Fibroblast of skin of back (primary cell): ENCODE measurements around the gene HMG20B. TPM values are rescaled to one million over a fixed set of nuclear protein-coding genes. Genes with fewer than 3 reads are reported as not detected.
"Not testable (repeated sequence)": the region's sequence is repeated elsewhere in the genome, so short reads cannot be mapped to it uniquely, and the experiment has no call there.

Source experiments
- DNase-seq: peaks from one replicate; pipeline ENCODE4 v3.0.0-alpha.2; 2013
- polyA plus RNA-seq, 2 experiments: library from polyadenylated mRNA; unstranded; fragments of 120-200 nt; gene quantifications; one replicate each; pipeline ENCODE4 v1.2.1, GENCODE V29; 2013; ENCODE audit not compliant: insufficient read length in 2 of 2

HMG20B gene
- 109 TPM for polyA plus RNA-seq (2013, experiment 1 of 2; ENCODE audit: insufficient read length)
- 64.4 TPM for polyA plus RNA-seq (2013, experiment 2 of 2; ENCODE audit: insufficient read length)

DNA sequence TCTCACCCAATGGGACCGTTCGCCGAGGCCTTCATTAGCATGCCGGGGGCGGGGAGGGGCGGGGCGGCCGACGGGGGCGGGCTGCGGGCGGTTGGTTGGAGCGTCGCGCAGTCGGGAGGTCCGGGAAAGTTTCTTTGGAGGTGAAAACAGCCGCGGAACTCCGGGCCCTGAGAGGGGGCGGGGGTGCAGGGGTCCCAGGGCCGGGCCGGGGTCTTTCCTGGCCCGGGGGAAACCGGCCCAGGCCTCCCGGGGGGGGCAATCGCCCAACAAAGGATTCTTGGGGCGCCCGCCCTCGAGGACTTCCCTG is at the start of gene HMG20B:
HMG20B (plus strand) TSS at position 90 of the 307 bp plus-strand sequence. CDS start 366 bp downstream, outside the sequence.
- no peak for DNase-seq

DNA sequence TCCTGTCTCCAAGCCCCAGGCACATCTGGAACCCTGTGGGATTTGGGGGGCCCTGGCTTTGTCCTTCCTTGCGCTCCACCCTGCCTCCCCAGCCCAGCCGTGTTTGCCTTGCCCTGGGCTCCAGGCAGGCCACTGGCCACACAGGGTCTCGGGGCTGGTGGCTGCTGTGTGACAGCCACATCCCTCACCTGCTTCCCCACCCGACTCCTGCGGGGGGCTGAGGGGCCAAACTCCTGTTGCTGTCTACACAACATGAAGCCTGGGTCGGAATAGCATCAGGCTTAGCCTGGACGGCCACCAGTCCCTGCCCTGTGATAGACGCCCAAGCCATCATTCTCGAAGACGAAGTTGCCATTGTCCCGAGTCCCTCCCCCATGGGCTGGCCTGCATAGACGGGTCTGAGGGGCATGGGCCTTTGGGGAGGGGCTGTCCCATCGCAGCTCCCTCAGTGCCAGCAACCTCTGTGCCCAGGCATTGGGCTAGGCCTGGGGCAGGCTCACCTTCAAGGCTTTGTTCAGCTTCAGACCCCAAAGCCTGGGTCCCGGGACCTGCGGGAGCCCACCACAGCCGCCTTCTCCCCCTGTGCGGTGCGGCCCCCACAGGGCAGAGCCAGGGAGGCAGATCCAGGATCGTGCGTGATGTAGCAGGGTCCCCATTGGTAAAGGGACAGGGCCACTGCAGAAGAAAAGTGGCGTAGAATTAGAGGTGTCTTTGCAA is 49.2 kb upstream of the HMG20B start:
- no peak for DNase-seq

DNA sequence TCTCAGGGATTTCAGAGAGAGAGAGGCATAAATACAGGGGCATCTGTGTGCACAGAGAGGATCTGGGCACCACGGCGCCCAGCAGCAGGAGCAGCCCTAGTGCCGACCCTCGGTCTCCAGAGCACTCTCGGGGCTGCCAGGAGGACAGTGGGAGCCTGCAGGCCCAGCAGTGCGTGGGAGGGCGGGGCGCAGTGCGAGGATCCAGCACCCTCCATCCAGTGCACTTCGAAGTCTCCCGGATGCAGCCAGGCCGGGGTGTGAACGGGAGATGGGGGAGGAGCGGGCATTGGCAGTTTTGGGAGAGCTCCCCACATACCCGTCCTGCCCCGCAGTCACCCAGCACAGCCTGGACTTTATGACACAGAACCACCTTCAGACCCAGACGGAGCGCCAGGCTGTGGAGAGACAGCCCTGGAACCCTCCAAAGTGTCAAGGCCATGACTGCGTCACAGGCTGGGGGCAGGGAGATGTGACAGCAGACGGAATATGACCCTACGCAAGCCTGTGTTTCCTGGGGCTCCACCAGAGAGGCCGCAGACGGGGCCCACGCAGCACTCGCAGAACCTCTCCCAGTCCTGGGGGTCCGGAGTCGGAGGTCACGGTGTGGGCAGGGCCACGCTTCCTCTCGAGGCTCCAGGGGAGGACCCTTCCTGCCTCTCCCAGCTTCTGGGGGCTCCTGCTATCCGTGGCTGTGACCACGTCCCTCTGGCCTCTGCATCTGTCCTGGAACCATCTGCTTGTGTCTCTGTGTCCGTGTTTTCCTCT is 48.5 kb upstream of the HMG20B start:
- DNase-seq: no peak

DNA sequence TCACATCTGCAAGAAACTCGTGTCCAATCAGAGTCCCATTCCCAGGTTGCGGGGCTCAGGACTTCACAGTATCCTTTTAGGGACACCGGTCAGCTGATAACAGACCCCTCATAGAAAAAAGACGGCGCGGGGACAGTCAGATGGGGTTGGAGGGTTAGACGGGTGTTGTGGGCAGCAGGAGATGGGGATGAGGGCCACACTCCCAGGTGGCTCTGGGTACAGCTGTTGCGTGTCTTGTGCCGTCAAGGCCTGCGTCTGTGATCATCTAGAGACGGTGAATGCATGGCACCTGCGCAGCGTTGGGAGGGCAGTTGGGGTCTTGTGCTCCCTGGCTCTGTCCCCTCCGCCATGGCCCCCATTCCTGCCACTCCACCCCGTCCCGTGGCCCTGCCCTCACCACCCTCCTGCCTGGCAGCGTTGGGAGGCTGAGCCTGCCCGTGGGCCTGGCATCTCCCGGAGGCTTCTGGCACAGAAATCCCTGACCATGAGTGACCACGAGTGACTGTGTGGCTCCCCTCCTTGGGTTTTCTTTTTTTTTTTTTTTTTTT is 47.8 kb upstream of the HMG20B start:
- DNase-seq: no peak

DNA sequence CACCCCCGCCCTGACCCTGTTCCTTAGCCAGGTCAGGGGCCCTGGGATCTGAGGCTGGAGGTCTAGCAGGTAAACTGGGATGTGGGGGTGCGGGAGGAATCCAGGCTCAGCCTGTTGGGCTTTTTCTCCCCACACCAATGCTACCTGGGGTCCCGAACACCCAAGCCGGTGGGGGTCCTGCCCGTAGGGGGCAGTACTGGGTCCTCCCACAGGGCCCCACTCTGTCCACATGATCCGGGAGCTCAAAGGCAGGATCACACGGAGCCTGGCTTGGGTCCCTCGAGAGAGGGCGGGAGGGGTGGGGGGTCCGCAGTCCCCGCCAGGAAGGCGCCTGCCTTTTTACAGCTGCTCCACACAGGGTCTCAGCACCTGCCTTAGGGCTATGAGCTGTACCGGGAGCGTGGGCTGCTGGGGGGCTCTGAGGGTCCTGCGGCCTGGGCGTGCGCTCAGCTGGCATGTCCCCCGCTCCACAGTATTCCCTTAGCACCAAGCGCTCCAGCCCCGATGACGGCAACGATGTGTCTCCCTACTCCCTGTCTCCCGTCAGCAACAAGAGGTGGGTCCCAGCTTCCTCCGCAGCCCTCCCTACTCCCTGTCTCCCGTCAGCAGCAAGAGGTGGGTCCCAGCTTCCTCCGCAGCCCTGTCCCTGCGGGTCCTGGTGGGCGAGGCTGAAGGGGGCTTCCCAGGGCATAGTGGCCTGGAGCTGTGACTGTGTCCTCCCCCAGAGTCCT is 46.1 kb upstream of the HMG20B start:
- no peak for DNase-seq

DNA sequence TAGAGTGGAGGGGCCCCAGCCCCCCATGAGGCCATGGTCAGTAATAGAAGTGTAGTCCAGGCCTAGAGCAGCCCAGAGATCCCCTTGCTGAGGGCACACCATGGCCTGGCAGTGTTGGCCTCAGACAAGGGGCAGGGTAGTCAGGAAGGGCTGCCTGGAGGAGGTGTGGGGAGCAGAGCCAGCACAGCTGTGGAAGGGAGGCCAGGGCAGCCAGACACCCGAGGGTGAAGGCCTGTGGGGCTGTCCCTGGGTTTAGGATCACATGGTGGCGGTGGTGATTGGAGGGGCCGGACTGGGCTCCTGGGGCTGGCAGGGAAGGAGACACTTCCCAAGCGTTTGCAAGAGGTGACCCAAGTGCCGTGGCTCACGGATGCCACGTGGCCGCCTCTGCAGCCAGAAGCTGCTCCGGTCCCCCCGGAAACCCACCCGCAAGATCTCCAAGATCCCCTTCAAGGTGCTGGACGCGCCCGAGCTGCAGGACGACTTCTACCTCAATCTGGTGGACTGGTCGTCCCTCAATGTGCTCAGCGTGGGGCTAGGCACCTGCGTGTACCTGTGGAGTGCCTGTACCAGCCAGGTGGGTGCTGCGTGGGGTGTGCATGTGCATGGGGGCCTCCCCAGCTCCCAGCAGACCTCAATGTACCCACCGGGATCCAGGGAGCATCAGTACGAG is 45.4 kb upstream of the HMG20B start:
- DNase-seq: no peak

DNA sequence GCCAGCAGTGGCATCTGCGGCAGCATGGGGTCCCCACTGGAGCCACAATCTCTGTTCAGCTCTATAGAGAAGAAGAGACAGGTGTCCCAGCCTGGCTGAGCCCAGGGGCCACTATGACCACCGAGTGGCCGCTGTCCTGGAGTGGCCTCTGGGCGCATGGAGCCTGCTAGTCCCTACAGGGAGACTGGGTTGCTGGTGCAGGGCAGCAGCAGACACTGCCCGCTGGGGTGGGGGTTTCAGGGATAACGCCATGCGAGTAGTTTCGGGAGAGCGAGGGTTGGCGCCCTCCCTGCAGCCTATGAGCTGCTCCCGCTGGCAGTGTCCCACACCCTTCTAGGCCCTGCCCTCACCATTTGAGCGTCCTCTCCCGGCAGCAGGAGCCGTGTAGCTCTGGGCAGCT is 44.7 kb upstream of the HMG20B start:
- DNase-seq: no peak

DNA sequence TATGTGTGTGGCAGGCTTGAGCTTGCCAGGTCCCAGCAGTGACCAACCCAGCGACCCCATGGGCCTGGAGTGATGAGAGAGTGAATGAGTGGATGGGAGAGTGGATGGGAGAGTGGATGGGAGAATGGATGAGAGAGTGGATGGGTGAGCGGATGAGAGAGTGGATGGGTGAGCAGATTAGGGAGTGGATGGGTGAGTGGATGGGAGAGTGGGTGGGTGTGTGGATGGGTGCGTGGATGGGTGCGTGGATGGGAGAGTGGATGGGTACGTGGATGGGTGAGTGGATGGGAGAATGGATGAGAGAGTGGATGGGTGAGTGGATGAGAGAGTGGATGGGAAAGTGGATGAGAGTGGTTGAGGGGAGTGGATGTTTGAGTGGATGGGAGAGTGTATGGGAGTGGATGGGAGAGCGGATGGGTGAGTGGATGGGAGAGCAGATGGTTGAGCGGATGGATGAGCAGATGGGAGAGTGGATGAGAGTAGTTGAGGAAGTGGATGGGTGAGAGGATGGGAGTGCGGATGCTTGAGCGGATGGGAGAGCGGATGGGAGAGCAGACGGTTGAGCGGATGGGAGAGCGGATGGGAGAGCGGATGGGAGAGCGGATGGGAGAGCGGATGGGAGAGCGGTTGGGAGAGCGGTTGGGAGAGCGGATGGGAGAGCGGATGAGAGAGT is 44.1 kb upstream of the HMG20B start:
- DNase-seq: no peak

DNA sequence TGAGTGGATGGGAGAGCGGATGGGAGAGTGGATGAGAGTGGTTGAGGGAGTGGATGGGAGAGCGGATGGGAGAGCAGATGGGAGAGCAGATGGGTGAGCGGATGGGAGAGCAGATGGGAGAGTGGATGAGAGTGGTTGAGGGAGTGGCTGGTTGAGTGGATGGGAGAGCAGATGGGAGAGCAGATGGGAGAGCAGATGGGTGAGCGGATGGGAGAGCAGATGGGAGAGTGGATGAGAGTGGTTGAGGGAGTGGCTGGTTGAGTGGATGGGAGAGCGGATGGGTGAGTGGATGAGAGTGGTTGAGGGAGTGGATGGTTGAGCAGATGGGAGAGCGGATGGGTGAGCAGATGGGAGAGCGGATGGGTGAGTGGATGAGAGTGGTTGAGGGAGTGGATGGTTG is 43.4 kb upstream of the HMG20B start:
- not testable (repeated sequence) for DNase-seq

DNA sequence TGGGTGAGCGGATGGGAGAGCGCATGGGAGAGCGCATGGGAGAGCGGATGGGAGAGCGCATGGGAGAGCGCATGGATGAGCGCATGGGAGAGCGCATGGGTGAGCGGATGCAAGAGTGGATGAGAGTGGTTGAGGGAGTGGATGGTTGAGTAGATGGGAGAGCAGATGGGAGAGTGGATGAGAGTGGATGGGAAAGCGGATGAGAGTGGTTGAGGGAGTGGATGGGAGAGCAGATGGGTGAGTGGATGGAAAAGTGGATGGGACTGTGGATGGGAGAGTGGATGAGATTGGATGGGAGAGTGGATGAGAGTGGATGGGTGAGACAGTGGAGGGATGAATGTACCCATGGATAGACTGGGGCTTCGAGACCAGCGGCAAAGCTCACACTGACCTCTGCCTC is 42.4 kb upstream of the HMG20B start:
- no peak for DNase-seq

DNA sequence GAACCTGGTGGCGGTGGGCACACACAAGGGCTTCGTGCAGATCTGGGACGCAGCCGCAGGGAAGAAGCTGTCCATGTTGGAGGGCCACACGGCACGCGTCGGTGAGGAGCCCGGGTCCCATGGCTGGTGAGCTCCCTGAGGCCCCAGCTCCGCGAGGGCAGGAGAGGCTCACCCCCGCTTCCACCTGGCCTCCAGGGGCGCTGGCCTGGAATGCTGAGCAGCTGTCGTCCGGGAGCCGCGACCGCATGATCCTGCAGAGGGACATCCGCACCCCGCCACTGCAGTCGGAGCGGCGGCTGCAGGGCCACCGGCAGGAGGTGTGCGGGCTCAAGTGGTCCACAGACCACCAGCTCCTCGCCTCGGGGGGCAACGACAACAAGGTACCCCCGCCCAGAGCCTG is 41.0 kb upstream of the HMG20B start:
- DNase-seq: no peak

DNA sequence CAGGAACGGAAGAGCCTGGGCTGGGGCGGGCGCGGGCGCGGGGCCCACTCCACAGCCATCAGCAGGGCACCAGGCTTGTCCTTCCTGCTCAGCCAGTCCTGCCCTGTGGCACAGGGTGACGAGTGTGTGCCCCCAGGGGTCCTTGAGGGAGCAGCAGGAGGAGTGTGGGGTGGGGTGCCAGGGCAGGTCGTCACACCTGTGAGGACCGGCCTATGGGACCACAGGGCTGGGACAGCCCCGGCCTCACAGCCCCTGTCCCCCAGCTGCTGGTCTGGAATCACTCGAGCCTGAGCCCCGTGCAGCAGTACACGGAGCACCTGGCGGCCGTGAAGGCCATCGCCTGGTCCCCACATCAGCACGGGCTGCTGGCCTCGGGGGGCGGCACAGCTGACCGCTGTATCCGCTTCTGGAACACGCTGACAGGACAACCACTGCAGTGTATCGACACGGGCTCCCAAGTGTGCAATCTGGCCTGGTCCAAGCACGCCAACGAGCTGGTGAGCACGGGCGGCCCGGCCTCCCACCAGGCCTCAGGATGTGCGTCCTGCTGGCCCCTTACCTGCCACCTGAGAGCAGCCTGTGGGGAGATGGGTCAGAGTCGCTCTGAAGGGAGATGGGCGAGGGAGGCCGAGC is 40.5 kb upstream of the HMG20B start:
- DNase-seq: no peak

DNA sequence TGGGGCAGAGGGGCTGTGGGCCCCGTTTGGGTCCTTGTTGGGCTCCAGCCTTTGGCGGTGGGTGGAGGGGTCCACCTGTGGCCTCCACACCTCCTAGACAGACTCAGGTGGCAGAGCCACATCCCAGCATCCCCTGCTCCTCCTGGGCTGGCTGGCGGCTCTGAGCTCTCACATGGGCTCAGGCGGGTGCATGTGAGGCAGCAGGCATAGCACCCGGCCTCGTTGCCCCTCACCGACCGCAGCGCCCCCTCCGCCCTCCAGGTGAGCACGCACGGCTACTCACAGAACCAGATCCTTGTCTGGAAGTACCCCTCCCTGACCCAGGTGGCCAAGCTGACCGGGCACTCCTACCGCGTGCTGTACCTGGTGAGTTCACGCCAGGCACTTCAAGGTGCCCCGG is 39.7 kb upstream of the HMG20B start:
- no peak for DNase-seq

DNA sequence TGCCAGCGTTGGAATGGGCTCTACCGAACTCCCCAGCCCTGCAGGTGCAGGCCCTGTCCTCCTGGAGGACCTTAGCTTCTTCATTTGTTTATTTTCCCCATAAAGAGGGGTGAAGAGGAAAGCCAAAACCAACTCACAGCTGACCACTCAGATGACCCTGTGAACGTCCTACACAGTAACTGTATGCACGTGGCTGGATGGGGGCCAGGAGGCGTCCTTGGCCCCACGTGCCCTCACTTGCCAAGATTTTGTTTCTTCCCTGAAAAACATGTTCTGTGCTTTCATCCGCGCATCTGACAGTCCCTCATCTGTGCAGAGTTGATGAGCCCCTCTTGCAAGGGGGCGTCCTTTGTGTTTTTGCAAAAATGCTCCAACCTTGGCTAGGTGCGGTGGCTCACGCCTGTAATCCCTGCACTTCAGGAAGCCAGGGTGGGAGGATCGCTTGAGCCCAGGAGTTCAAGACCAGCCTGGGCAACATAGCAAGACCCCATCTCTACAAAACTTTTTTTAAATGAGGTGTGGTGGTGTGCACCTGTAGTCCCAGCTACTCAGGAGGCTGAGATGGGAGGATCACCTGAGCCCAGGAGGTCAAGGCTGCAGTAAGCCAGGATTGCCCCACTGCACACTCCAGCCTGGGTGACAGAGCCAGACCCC is 39.1 kb upstream of the HMG20B start:
- no peak for DNase-seq

DNA sequence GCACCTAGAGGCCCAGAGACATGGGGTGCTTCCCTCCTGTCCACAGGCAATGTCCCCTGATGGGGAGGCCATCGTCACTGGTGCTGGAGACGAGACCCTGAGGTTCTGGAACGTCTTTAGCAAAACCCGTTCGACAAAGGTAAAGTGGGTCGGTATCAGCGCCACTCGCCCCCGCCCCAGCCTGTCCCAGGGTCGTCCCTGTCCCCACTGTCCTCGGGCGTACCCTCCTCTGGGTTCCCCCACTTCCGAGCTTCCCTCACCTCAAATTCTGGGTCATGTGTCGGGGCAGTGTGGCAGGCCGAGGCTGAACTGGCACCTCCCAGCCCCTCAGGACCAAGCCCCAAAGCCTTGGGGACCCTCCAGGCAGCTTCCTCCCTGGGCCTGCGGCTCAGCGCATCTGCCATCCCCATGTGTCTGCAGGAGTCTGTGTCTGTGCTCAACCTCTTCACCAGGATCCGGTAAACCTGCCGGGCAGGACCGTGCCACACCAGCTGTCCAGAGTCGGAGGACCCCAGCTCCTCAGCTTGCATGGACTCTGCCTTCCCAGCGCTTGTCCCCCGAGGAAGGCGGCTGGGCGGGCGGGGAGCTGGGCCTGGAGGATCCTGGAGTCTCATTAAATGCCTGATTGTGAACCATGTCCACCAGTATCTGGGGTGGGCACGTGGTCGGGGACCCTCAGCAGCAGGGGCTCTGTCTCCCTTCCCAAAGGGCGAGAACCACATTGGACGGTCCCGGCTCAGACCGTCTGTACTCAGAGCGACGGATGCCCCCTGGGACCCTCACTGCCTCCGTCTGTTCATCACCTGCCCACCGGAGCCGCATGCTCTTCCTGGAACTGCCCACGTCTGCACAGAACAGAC is 38.1 kb upstream of the HMG20B start:
- DNase-seq: no peak

DNA sequence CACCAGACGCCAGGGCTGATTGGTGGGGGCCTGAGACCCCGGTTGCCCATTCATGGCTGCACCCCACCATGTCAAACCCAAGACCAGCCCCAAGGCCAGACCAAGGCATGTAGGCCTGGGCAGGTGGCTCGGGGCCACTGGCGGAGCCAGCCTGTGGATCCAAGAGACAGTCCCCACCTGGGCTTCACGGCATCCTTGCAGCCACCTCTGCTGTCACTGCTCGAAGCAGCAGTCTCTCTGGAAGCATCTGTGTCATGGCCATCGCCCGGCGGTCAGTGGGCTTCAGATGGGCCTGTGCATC is 37.6 kb upstream of the HMG20B start:
- DNase-seq: no peak

DNA sequence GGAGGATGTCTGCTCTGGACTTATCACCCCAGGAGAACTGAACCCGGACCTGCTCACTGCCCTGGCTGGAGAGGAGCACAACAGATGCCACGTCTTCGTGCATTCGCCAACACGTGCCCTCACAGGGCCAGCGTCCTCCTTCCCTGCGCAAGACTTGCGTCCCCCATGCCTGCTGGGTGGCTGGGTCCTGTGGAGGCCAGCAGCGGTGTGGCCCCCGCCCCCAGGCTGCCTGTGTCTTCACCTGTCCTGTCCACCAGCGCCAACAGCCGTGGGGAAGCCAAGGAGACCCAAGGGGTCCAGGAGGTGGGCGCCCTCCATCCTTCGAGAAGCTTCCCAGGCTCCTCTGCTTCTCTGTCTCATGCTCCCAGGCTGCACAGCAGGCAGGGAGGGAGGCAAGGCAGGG is 37.2 kb upstream of the HMG20B start:
- no peak for DNase-seq

DNA sequence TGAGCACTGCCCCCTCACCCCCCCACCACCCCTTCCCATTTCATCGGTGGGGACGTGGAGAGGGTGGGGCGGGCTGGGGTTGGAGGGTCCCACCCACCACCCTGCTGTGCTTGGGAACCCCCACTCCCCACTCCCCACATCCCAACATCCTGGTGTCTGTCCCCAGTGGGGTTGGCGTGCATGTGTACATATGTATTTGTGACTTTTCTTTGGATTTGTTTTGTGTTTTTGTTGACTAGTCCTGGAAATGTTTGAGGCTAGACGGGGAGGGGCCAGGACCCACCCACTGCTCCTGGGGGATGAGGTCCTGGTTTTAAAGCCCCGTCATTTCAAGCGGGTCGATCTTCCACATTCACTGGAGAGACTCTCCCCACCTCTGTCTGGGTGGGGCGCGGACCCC is 36.8 kb upstream of the HMG20B start:
- DNase-seq: no peak

DNA sequence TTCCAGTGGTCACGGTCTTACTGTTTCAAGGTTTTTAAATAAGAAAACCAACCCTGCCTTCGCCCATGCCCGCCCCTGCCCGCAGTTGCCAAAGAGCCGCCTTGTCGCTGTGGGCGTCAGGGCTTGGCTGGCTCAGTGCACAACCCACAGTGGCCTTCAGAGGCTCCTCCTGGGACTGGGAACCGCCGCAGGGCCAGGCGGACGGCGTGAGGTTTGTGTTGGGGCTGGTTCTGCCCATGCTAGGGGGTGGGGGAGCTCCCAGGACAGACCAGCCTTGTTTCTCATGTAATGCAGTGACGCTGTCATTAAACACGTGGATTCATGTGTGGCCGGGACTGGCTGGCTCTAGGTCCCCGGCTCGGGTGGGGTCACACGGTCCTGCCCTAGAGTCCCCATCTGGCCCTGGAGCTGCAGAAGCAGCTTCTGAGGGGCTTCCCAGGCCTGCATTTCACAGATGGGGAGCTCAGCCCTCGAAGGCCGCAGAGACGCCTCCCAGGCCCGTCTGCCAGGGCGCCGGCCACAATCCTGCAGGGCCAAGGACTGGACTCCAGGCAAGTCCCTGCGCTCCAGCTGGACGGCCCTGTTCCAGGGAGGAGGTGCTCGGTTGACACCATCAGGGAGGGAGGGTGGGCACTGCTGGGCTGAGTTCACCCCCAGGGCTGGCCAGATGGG is 36.2 kb upstream of the HMG20B start:
- no peak for DNase-seq

DNA sequence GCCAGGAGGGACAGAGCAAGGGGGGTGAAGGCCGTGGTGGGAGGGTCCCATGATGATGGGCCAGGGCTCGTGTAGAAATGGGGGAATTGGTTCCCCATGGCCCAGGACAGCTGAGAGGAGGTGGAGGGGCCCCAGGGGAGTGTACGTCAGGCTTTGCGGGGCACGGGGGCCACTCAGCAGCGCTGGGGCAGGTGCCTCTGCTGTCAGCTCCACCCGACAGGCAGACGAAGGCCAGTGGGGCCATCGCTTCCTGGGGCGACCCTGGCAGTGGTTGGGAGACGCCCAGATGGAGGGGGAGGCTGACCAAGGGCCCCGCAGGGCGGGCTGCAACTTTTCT is 35.7 kb upstream of the HMG20B start:
- no peak for DNase-seq
